Neural crest cell (in vitro differentiated cells): ENCODE measurements around the gene KRT16. TPM values are rescaled to one million over a fixed set of nuclear protein-coding genes. Genes with fewer than 3 reads are reported as not detected.

Experiments used
- DNase-seq: peaks from one replicate; pipeline ENCODE4 v3.0.0; 2021; ENCODE audit warnings: low read depth, mixed read lengths, low spot score
- H3K27ac Mint-ChIP-seq: one replicate; pipeline ENCODE4 v1.8.0; 2021; ENCODE audit warnings: mild to moderate bottlenecking, mixed read lengths; ENCODE audit not compliant: unreplicated experiment
- H3K27me3 Mint-ChIP-seq: 2 replicates; pipeline ENCODE4 v1.8.0; 2021; ENCODE audit warnings: low read depth, mild to moderate bottlenecking, mixed read lengths
- H3K36me3 Mint-ChIP-seq: 2 replicates; pipeline ENCODE4 v1.8.0; 2021; ENCODE audit warnings: low read depth, mild to moderate bottlenecking, mixed read lengths
- H3K4me1 Mint-ChIP-seq: 2 replicates; pipeline ENCODE4 v1.8.0; 2021; ENCODE audit warnings: mixed read lengths
- H3K4me3 Mint-ChIP-seq: one replicate; pipeline ENCODE4 v1.8.0; 2021; ENCODE audit warnings: mild to moderate bottlenecking, mixed read lengths
- H3K9me3 Mint-ChIP-seq: 2 replicates; pipeline ENCODE4 v1.8.0; 2021; ENCODE audit warnings: mixed read lengths
- total RNA-seq: library from RNA; stranded (reverse); gene quantifications from 2 replicates; pipeline ENCODE4 v1.2.1, GENCODE V29; 2021
- TF ChIP-seq, protein P1 (sequence below): fragments of 200-600 bp; sonication (generic); conservative IDR thresholded peaks from 2 replicates; pipeline ENCODE4 v1.5.0; 2021; ENCODE audit warnings: antibody characterized with exemption, mild to moderate bottlenecking

KRT16 gene
- total RNA-seq, 1 donor from 2014 or later, result not detected

DNA sequence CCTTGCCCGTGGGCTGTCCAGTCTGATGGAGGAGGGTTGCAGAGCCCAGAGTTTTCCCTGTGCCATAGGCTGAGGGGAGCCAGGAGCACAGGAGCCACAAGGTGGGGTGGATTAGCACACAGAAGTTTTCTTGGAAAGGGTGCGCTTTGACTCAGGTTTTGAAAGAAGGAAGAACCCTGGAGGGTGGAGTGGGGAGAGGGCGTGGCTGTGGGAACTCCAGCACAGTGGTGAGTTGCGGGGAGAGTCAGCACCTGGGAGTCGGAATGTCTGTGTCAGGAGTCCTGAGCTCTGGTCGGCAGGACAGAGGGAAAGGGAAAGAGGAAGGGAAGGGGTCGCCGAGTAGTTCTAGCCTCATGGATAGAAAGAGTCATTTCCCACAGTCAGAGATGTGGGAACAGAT, 17.0 kb downstream of the KRT16 start:
- TF ChIP-seq, protein P1, sequence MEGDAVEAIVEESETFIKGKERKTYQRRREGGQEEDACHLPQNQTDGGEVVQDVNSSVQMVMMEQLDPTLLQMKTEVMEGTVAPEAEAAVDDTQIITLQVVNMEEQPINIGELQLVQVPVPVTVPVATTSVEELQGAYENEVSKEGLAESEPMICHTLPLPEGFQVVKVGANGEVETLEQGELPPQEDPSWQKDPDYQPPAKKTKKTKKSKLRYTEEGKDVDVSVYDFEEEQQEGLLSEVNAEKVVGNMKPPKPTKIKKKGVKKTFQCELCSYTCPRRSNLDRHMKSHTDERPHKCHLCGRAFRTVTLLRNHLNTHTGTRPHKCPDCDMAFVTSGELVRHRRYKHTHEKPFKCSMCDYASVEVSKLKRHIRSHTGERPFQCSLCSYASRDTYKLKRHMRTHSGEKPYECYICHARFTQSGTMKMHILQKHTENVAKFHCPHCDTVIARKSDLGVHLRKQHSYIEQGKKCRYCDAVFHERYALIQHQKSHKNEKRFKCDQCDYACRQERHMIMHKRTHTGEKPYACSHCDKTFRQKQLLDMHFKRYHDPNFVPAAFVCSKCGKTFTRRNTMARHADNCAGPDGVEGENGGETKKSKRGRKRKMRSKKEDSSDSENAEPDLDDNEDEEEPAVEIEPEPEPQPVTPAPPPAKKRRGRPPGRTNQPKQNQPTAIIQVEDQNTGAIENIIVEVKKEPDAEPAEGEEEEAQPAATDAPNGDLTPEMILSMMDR, result no peak
- DNase-seq, result no peak
- Mint-ChIP-seq H3K4me1 (no peaks in the 10 kb centered on the region), H3K27ac (no peak overlapping the region), H3K36me3 (no peaks in the 10 kb centered on the region), H3K9me3 (no peaks in the 10 kb centered on the region), H3K4me3 (no peak overlapping the region), H3K27me3 (peaks cover 27% of the 10 kb centered on the region)

- DNase-seq, result no peak
- TF ChIP-seq, protein P1, result no peak
- Mint-ChIP-seq H3K27ac (no peak overlapping the region), H3K9me3 (no peaks in the 10 kb centered on the region), H3K4me3 (no peak overlapping the region), H3K4me1 (no peaks in the 10 kb centered on the region), H3K27me3 (peaks cover 27% of the 10 kb centered on the region), H3K36me3 (no peaks in the 10 kb centered on the region)
Measured at GRCh38 chr17:41594363-41594915, 18.1 kb downstream of the KRT16 start.

DNA sequence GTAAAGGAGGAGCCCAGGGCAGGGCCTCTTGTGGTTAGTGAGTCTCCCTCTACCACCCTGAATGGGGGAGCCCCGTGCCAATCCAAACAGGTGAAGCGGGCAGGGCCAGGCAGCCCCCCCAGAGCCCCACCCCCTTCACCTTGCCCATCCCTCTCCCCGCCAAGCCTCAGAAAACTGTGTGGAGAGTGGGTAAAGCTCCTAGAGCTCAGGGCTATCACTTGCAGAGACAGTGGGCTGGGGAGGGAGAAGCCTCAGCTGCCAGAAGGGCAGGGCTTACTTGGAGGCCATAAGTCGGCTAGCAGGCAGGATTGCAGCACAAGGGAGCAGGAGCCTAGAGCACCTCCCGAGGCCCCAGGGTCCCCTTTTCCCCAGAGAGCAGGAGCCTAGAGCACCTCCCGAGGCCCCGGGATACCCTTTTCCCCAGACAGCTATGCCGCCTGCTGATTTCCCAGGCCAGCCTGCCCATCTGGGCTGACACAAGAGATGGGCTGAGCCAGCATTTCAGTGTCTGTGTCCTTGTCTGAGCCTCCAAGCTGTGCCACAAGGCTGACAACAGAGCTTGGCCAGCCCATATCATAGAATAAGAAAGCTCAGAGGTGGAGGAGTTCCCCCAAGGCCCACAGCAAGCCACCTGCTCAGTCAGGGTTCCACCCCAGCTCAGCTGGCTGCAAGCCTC, 19.1 kb downstream of the KRT16 start:
- no peak for DNase-seq
- Mint-ChIP-seq H3K4me1 (no peaks in the 10 kb centered on the region), H3K27ac (no peak overlapping the region), H3K36me3 (no peaks in the 10 kb centered on the region), H3K9me3 (no peaks in the 10 kb centered on the region), H3K4me3 (no peak overlapping the region), H3K27me3 (peaks cover 27% of the 10 kb centered on the region)
- TF ChIP-seq, protein P1, result no peak

DNA sequence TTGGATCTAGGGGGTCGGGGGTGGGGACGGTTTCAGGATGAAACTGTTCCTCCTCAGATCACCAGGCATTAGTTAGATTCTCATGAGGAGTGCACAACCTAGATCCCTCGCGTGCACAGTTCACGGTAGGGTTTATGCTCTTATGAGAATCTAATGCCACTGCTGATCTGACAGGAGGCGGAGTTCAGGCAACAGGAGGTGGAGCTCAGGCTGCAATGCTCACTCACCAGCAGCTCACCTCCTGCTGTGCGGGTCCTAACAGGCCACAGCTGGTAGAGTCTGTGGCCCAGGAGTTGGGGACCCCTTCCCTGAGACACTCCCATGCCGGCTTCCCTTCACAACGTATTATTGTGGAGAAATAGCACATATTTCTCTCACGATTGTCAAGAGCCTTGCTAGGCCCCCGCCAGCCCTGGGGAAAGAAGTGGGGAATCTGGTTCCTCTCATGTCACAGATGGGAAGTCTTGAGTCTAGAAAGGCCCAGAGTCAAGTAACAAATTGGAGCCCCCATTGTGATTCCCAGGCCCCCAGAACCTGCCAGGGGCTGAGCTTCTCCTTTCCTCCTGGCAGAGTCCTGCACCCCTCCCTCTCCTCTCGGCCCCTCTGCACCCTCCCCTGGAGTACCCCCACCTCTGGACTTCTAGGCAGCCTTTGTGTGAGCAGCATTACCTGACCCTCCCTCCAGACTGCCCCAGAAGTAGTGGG, 19.8 kb downstream of the KRT16 start:
- Mint-ChIP-seq H3K27me3 (peaks cover 27% of the 10 kb centered on the region), H3K4me3 (no peak overlapping the region), H3K9me3 (no peaks in the 10 kb centered on the region), H3K36me3 (no peaks in the 10 kb centered on the region), H3K4me1 (no peaks in the 10 kb centered on the region), H3K27ac (no peak overlapping the region)
- TF ChIP-seq, protein P1, result no peak
- DNase-seq, result no peak

DNA sequence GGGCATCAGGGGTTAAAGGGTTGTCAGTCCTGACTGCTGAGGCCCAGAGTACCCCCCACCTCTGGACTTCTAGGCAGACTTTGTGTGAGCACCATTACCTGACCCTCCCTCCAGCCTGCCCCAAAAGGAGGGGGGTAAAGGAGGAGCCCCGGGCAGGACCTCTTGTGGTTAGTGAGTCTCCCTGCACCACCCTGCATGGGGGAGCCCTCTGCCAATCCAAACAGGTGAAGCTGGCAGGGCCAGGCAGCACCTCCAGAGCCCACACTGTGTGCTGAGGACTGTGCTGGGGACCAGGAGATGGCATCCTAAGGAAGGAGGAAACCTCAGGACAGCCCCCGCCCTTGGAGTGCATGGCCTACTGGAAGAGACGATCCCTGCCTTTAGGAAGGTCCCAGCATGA, 23.3 kb downstream of the KRT16 start:
- Mint-ChIP-seq H3K27me3 (peaks cover 9% of the 10 kb centered on the region), H3K36me3 (no peaks in the 10 kb centered on the region), H3K4me3 (no peak overlapping the region), H3K9me3 (no peaks in the 10 kb centered on the region), H3K27ac (no peak overlapping the region), H3K4me1 (no peaks in the 10 kb centered on the region)
- TF ChIP-seq, protein P1, result no peak
- DNase-seq, result no peak
